GM19328 (cell line): ENCODE measurements around the gene PXMP2.
"Not testable (repeated sequence)": the region's sequence is repeated elsewhere in the genome, so short reads cannot be mapped to it uniquely, and the experiment has no call there.

ENCODE experiments used
- ATAC-seq: cut with Tn5 transposase; IDR thresholded peaks from one replicate; pipeline ENCODE4 v1.9.1; 2021; ENCODE audit warnings: mild to moderate bottlenecking, moderate library complexity; ENCODE audit not compliant: unreplicated experiment

The PXMP2 gene

GRCh38 chr12:132747395-132747794 lies 60.0 kb downstream of the PXMP2 start:
- ATAC-seq: no peak

- ATAC-seq: no peak
Observed at GRCh38 chr12:132747896-132748295, 60.5 kb downstream of the PXMP2 start.

GRCh38 chr12:132748319-132748718 lies 60.9 kb downstream of the PXMP2 start:
- ATAC-seq: no peak

GRCh38 chr12:132753670-132754069 lies 66.3 kb downstream of the PXMP2 start:
- ATAC-seq: not testable (repeated sequence)

- ATAC-seq: no peak
Observed at GRCh38 chr12:132754160-132754932, 67.0 kb downstream of the PXMP2 start.
